GM12872 (cell line): ENCODE data around the gene ERLEC1.

Source experiments
- CTCF ChIP-seq: IDR thresholded peaks from 3 replicates; pipeline ENCODE4 v1.5.1; 2011; ENCODE audit warnings: low read depth, mild to moderate bottlenecking, low read length, moderate library complexity; ENCODE audit not compliant: insufficient read depth

Gene ERLEC1

GRCh38 chr2:53786705-53787613 is at the start of gene ERLEC1, which contains the start of gene ASB3:
Gene ERLEC1 (plus strand): TSS chr2:53787044. CDS start chr2:53787211, 167 bp downstream.
Gene ASB3 (minus strand): TSS chr2:53786953. CDS start chr2:53765572, 21,381 bp downstream.
- no peak for TF ChIP-seq CTCF

- no peak for TF ChIP-seq CTCF
These were observed 49.8 kb upstream of the ERLEC1 start for GRCh38 chr2:53737091-53737490.

GRCh38 chr2:53739032-53739431 is 47.8 kb upstream of the ERLEC1 start:
- TF ChIP-seq CTCF: no peak

GRCh38 chr2:53740170-53740569 is 46.7 kb upstream of the ERLEC1 start:
- TF ChIP-seq CTCF: no peak

GRCh38 chr2:53744395-53745065 is 42.3 kb upstream of the ERLEC1 start:
- no peak for TF ChIP-seq CTCF

- TF ChIP-seq CTCF: no peak
These were observed 36.6 kb upstream of the ERLEC1 start for GRCh38 chr2:53750041-53750768.

- TF ChIP-seq CTCF: no peak
These were observed 35.1 kb upstream of the ERLEC1 start for GRCh38 chr2:53751728-53752127.
